ENCODE measurements around the gene UMODL1.

The UMODL1 gene

GRCh38 chr21:42147386-42148020 lies 76.4 kb downstream of the UMODL1 start:
- H3K36me3 ChIP-seq (ENCODE audit: control insufficient read depth in 2 of 2, insufficient read depth in 2 of 2, low read length in 2 of 2): no peaks in the 10 kb centered on the region
- no peaks in the 10 kb centered on the region for H3K9me3 ChIP-seq (ENCODE audit: control insufficient read depth in 2 of 2, low read length in 2 of 2)
- no peak overlapping the region for H3K27ac ChIP-seq (ENCODE audit: low read length)
- peaks cover 3% of the 10 kb centered on the region for H3K4me1 ChIP-seq (ENCODE audit: control insufficient read depth, insufficient read depth, low read length)
- H3K27me3 ChIP-seq (ENCODE audit: control insufficient read depth in 1 of 2, insufficient read depth in 2 of 2, low read length in 2 of 2): no peaks in the 10 kb centered on the region
- H3K9ac ChIP-seq (ENCODE audit: low read length in 2 of 2): no peak overlapping the region
- H3K4me3 ChIP-seq (ENCODE audit: low read length in 2 of 2): no peak overlapping the region

GRCh38 chr21:42148097-42148496 lies 77.0 kb downstream of the UMODL1 start:
- Histone ChIP-seq H3K27me3 (ENCODE audit: control insufficient read depth in 1 of 2, insufficient read depth in 2 of 2, low read length in 2 of 2) (no peaks in the 10 kb centered on the region), H3K4me1 (ENCODE audit: control insufficient read depth, insufficient read depth, low read length) (peaks cover 3% of the 10 kb centered on the region), H3K9ac (ENCODE audit: low read length in 2 of 2) (no peak overlapping the region), H3K27ac (ENCODE audit: low read length) (no peak overlapping the region), H3K4me3 (ENCODE audit: low read length in 2 of 2) (no peak overlapping the region), H3K9me3 (ENCODE audit: control insufficient read depth in 2 of 2, low read length in 2 of 2) (no peaks in the 10 kb centered on the region), H3K36me3 (ENCODE audit: control insufficient read depth in 2 of 2, insufficient read depth in 2 of 2, low read length in 2 of 2) (no peaks in the 10 kb centered on the region)

DNA sequence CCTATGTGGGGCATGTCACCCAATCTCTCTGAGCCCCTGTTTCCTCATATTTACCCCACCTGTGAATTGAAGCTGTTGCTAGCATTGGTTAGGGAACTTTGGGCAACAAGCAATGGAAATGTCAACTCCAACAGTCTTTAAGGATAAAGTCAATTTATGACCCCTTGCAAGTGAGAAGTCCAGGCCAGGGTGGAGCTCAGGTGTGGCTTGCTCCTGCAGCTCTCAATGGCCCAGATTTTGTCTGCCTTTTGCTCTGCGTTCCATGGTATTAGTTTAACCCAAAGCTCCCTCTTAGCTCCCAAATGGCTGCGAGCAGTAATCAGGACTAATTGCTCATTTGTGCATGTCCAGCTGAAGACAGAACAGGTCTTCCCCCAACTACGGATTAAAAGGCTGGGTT lies 77.5 kb downstream of the UMODL1 start:
- Histone ChIP-seq H3K9me3 (ENCODE audit: control insufficient read depth in 2 of 2, low read length in 2 of 2) (no peaks in the 10 kb centered on the region), H3K9ac (ENCODE audit: low read length in 2 of 2) (no peak overlapping the region), H3K36me3 (ENCODE audit: control insufficient read depth in 2 of 2, insufficient read depth in 2 of 2, low read length in 2 of 2) (no peaks in the 10 kb centered on the region)

DNA sequence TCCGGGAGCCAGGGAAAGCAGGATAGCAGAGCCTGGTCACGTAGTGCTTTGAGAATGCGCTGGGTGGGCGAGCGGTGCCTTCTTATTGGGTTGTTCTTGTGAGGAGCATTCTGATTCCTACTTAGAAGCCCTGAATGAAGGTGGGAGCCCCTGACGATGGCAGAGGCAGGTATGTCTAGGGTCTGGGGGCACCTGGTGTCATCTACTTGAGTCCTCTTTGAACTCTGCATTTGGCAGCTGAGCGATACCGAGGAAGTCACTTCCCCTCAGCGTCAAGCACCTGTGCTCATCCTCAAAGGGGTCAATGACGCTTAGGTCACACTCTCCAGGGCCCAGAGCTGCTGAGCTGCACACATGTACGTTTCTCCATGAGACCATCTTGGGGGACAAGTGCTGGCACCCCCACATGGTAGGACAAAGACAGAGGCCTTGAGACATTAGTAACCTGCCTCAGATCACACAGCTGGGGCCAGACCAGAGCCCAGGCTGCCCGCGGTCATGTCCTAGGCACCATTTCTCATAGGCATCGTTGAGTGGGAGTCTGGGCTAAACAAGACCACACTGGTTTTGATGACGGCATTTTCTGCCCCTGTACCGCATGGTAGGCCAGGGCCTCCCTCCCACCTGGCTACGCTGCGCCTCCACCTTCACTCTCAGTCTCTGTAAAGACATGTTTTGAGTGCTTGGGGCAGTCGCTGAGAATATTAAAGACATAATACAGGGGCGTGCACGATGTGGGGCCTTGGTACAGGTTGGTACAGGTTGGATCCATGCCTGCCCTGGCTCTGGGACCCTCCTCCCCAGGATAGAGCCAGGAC lies 78.7 kb downstream of the UMODL1 start:
- H3K4me3 ChIP-seq (ENCODE audit: low read length in 2 of 2): no peak overlapping the region
- H3K4me1 ChIP-seq (ENCODE audit: control insufficient read depth, insufficient read depth, low read length): peaks cover 3% of the 10 kb centered on the region
- no peaks in the 10 kb centered on the region for H3K36me3 ChIP-seq (ENCODE audit: control insufficient read depth in 2 of 2, insufficient read depth in 2 of 2, low read length in 2 of 2)

More for the DNA sequence above, 77.5 kb downstream of the UMODL1 start:
- no peak overlapping the region for H3K27ac ChIP-seq (ENCODE audit: low read length)
- H3K27me3 ChIP-seq (ENCODE audit: control insufficient read depth in 1 of 2, insufficient read depth in 2 of 2, low read length in 2 of 2): no peaks in the 10 kb centered on the region
- H3K4me3 ChIP-seq (ENCODE audit: low read length in 2 of 2): no peak overlapping the region
- H3K4me1 ChIP-seq (ENCODE audit: control insufficient read depth, insufficient read depth, low read length): peaks cover 3% of the 10 kb centered on the region

GRCh38 chr21:42150474-42151085 lies 79.5 kb downstream of the UMODL1 start:
- H3K36me3 ChIP-seq (ENCODE audit: control insufficient read depth in 2 of 2, insufficient read depth in 2 of 2, low read length in 2 of 2): no peaks in the 10 kb centered on the region
- no peaks in the 10 kb centered on the region for H3K27me3 ChIP-seq (ENCODE audit: control insufficient read depth in 1 of 2, insufficient read depth in 2 of 2, low read length in 2 of 2)
- H3K27ac ChIP-seq (ENCODE audit: low read length): no peak overlapping the region
- H3K9me3 ChIP-seq (ENCODE audit: control insufficient read depth in 2 of 2, low read length in 2 of 2): no peaks in the 10 kb centered on the region
- H3K4me3 ChIP-seq (ENCODE audit: low read length in 2 of 2): no peak overlapping the region
- no peak overlapping the region for H3K9ac ChIP-seq (ENCODE audit: low read length in 2 of 2)
- H3K4me1 ChIP-seq (ENCODE audit: control insufficient read depth, insufficient read depth, low read length): peaks cover 2% of the 10 kb centered on the region

More for the DNA sequence above, 78.7 kb downstream of the UMODL1 start:
- Histone ChIP-seq H3K27ac (ENCODE audit: low read length) (no peak overlapping the region), H3K9ac (ENCODE audit: low read length in 2 of 2) (no peak overlapping the region), H3K9me3 (ENCODE audit: control insufficient read depth in 2 of 2, low read length in 2 of 2) (no peaks in the 10 kb centered on the region), H3K27me3 (ENCODE audit: control insufficient read depth in 1 of 2, insufficient read depth in 2 of 2, low read length in 2 of 2) (no peaks in the 10 kb centered on the region)

GRCh38 chr21:42151148-42151947 lies 80.2 kb downstream of the UMODL1 start:
- Histone ChIP-seq H3K4me1 (ENCODE audit: control insufficient read depth, insufficient read depth, low read length) (no peaks in the 10 kb centered on the region), H3K36me3 (ENCODE audit: control insufficient read depth in 2 of 2, insufficient read depth in 2 of 2, low read length in 2 of 2) (no peaks in the 10 kb centered on the region), H3K27ac (ENCODE audit: low read length) (no peak overlapping the region), H3K27me3 (ENCODE audit: control insufficient read depth in 1 of 2, insufficient read depth in 2 of 2, low read length in 2 of 2) (peaks cover 0 to 3% of the 10 kb centered on the region in 2 donors), H3K4me3 (ENCODE audit: low read length in 2 of 2) (no peak overlapping the region), H3K9ac (ENCODE audit: low read length in 2 of 2) (no peak overlapping the region), H3K9me3 (ENCODE audit: control insufficient read depth in 2 of 2, low read length in 2 of 2) (no peaks in the 10 kb centered on the region)

DNA sequence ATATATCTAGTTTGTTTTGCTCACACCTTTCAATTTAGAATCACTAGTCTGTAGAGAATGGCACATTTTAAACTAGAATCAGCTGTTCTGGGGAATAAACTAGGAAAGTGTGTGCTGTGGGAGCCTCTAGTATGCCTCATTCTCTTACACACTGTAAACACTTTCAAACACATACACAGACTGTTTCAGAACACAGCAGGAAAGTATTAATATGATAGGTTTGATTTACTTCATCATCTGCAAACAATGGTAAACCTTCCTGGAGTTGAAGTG lies 80.8 kb downstream of the UMODL1 start:
- H3K36me3 ChIP-seq (ENCODE audit: control insufficient read depth in 2 of 2, insufficient read depth in 2 of 2, low read length in 2 of 2): no peaks in the 10 kb centered on the region
- peaks cover 2 to 3% of the 10 kb centered on the region in 2 donors for H3K27me3 ChIP-seq (ENCODE audit: control insufficient read depth in 1 of 2, insufficient read depth in 2 of 2, low read length in 2 of 2)
- H3K9me3 ChIP-seq (ENCODE audit: control insufficient read depth in 2 of 2, low read length in 2 of 2): no peaks in the 10 kb centered on the region
- H3K9ac ChIP-seq (ENCODE audit: low read length in 2 of 2): no peak overlapping the region
- H3K4me3 ChIP-seq (ENCODE audit: low read length in 2 of 2): no peak overlapping the region
- H3K4me1 ChIP-seq (ENCODE audit: control insufficient read depth, insufficient read depth, low read length): no peaks in the 10 kb centered on the region
- no peak overlapping the region for H3K27ac ChIP-seq (ENCODE audit: low read length)

DNA sequence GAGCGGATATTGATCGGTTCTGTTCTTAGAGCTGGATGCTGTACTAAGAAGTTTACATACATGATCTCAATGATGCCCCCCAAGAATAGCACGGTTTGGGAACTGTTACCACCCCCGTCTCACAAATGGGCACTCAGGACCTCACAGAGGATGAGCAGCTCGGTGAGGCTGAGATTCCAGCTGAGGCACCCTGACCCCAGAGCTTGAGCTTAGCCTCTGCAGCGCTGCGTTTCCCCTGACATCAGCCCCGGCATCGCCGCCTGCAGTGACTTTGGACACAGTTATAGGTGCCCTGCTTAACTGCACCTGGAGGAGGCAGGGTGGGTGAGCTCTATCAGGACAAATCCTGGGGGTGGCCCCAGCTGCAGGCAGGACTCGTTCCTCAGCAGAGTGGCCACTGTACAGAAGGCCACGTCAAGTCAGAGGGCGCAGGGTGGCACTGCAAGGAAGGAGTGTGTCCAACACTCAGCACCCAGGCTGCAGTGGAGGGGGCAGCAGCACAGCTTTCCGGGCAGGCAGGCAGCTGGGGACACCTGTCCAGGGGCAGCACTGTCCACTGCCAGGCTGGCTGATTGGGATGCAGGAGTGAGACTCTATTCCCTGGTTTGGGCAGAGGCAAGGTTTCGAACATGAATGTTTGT lies 82.0 kb downstream of the UMODL1 start:
- Histone ChIP-seq H3K4me3 (ENCODE audit: low read length in 2 of 2) (no peak overlapping the region), H3K27me3 (ENCODE audit: control insufficient read depth in 1 of 2, insufficient read depth in 2 of 2, low read length in 2 of 2) (peaks cover 3 to 6% of the 10 kb centered on the region in 2 donors), H3K4me1 (ENCODE audit: control insufficient read depth, insufficient read depth, low read length) (no peaks in the 10 kb centered on the region), H3K36me3 (ENCODE audit: control insufficient read depth in 2 of 2, insufficient read depth in 2 of 2, low read length in 2 of 2) (no peaks in the 10 kb centered on the region), H3K9me3 (ENCODE audit: control insufficient read depth in 2 of 2, low read length in 2 of 2) (no peaks in the 10 kb centered on the region), H3K9ac (ENCODE audit: low read length in 2 of 2) (no peak overlapping the region), H3K27ac (ENCODE audit: low read length) (no peak overlapping the region)

DNA sequence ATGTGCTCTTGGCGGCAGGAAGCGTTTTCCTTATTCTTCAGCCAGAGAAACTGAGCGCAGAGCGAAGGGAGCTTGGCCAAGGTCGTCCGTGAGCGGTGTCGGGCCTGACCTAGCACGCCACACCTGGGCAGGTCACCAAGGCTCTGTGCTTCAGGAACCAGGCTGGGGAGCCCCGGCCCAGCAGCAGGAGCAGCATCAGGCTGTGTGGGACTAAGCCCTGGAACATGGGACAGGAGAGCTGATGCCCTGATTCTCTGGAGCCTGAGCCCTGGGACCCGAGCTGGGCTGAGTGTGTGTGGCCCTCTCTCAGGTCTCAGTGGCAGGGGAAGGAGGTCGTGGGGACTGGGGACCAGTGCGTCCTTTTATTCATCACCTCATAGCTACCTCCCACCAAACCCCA lies 82.6 kb downstream of the UMODL1 start:
- no peaks in the 10 kb centered on the region for H3K9me3 ChIP-seq (ENCODE audit: control insufficient read depth in 2 of 2, low read length in 2 of 2)
- no peak overlapping the region for H3K9ac ChIP-seq (ENCODE audit: low read length in 2 of 2)
- no peaks in the 10 kb centered on the region for H3K4me1 ChIP-seq (ENCODE audit: control insufficient read depth, insufficient read depth, low read length)

More for the DNA sequence above, 82.6 kb downstream of the UMODL1 start:
- Histone ChIP-seq H3K27me3 (ENCODE audit: control insufficient read depth in 1 of 2, insufficient read depth in 2 of 2, low read length in 2 of 2) (peaks cover 4 to 6% of the 10 kb centered on the region in 2 donors), H3K36me3 (ENCODE audit: control insufficient read depth in 2 of 2, insufficient read depth in 2 of 2, low read length in 2 of 2) (no peaks in the 10 kb centered on the region), H3K4me3 (ENCODE audit: low read length in 2 of 2) (no peak overlapping the region), H3K27ac (ENCODE audit: low read length) (no peak overlapping the region)
